Right lung (tissue), 10 donors: ENCODE measurements around the gene SUSD1. TPM values are rescaled to one million over a fixed set of nuclear protein-coding genes. Genes with fewer than 3 reads are reported as not detected.
"Not testable (repeated sequence)": the region's sequence is repeated elsewhere in the genome, so short reads cannot be mapped to it uniquely, and the experiment has no call there.

ENCODE experiments used
- DNase-seq, 2 donors: peaks; one replicate each; pipeline ENCODE4 v3.0.0-alpha.2; 2013
- long read RNA-seq, 8 donors: transcript quantifications; one replicate each; lab custom pipeline, GENCODE V29; 2026
- polyA plus RNA-seq, 5 donors: library from polyadenylated mRNA; unstranded; fragments of 120-200 nt; gene quantifications; one replicate each; pipeline versions ENCODE4 v1.2.1 to v1.2.3, GENCODE V29; 2013; ENCODE audit warnings: inconsistent platforms in 1 of 5, low replicate concordance in 1 of 5; ENCODE audit not compliant: insufficient read length in 5 of 5, insufficient read depth in 1 of 5

Gene SUSD1
- 10 to 100 TPM; 26.4 to 35.9 (median 30.2) TPM for polyA plus RNA-seq
- long read RNA-seq, donor 1, partial matches to known transcripts, result 12 of 16 reads
- long read RNA-seq, donor 1, other reads (novel, unspliced or antisense), result 0 of 16 reads
- long read RNA-seq, donor 2, result 0 reads
- long read RNA-seq, donor 3, result 0 reads
- long read RNA-seq, donor 4, partial matches to known transcripts, result 7 of 9 reads
- long read RNA-seq, donor 4, other reads (novel, unspliced or antisense), result 0 of 9 reads
- long read RNA-seq, donor 5, result 0 reads
- long read RNA-seq, donor 6, partial matches to known transcripts, result 13 of 16 reads
- long read RNA-seq, donor 6, other reads (novel, unspliced or antisense), result 0 of 16 reads
- long read RNA-seq, donor 7, transcript SUSD1-204 (17 exons, 3,124 nt), result major isoform, 6 of 6 reads
- long read RNA-seq, donor 7, partial matches to known transcripts, result 0 of 6 reads
- long read RNA-seq, donor 7, other reads (novel, unspliced or antisense), result 0 of 6 reads
- long read RNA-seq, donor 8, partial matches to known transcripts, result 0 of 1 reads
- long read RNA-seq, donor 8, other reads (novel, unspliced or antisense), result 0 of 1 reads

GRCh38 chr9:112174965-112175795 lies at the start of gene SUSD1:
SUSD1 (minus strand) TSS chr9:112175297; CDS start chr9:112175235, 62 bp downstream.
- peak in 1 of 2 donors; percentile 45 for DNase-seq

DNA sequence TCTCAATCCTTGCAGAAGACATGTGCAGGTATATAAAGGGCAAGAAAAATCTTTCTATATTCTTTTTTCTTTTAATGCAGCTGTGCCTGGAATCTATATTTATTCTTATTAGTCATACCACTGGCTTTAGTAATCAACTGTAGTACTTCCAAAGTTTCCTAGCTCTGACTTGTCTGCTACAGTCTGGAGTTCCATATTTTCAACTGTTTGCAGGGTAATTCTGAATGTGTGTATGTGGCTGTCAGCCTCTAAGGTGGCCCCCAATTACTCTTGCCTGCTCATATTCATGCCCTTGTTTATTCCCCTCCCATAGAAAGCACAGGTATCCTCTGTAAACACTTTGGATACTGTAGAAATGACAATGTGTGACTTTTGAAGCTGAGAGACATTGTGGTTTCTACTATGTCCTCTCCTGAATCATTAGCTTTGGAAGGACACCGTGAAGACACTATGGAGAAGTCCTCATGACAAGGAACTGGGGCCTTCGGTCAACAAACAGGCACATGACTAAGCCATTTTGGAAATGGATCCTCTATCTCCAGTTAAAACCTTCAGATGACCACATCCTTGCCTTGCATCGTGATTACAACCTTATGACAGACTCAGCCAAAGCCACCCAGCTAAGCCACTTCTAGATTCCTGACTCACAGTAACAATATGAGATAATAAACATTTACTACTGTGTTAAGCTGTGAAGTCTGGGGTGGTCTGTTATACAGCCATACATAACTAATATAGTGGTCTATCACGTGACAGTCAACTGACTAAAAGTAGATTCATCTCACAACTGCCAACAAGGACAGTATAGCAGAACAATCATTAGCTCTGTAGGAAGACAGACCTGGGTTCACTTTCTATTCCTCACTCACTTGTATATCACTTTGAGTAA lies 49.5 kb upstream of the SUSD1 start:
- no peak for DNase-seq

DNA sequence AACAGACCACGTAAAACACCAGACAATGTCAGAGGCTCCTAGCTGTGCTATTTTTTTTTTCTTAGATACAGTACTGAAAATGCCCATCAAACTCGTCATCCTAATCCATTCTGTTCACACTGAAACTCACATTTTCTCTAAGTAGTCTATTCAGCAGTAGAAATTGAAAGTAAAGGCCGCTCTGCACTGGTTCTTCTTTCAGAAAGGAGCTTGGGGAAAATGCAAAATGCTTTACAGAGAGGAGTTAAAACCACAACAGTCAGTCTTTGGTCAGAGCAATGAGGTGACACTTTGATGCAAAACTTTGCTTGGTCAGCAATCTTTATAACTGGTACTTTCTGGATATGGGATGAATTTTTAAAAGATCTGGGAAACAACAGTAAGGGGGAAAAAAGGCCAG lies 43.8 kb upstream of the SUSD1 start:
- DNase-seq, result no peak

GRCh38 chr9:112212926-112213325 lies 37.8 kb upstream of the SUSD1 start:
- DNase-seq, result no peak

DNA sequence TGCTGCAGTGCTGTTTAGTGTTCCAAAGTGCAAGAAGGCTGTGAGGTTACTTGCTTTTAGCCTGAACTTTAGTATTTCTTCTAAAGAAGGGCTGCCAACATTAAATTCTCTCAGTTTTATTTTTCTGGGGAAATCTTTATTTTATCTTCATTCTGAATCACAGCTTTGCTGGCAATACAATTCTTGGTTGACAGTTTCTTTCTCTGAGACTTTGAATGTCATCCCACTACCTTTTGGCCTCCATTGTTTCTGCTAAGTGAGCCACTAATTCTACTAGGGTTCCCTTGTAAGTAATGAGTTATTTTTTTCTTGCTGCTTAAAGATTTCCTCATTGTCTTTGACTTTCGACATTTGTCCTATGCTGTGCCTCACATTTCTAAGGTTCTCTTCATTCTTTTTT lies 32.4 kb upstream of the SUSD1 start:
- no peak for DNase-seq

DNA sequence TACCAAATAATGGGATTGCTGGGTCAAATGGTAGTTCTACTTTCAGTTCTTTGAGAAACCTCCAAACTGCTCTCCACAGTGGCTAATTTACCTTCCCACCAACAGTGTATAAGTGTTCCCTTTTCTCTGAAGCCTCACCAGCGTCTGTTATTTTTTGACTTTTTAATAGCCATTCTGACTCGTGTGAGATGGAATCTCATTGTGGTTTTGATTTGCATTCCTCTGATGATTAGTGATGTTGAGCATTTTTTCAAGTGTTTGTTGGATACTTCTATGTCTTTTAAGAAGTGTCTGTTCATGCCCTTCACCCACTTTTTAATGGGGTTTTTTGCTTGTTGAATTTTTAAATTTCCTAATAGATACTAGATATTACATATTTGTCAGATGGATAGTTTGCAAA lies 28.4 kb upstream of the SUSD1 start:
- DNase-seq, result no peak

DNA sequence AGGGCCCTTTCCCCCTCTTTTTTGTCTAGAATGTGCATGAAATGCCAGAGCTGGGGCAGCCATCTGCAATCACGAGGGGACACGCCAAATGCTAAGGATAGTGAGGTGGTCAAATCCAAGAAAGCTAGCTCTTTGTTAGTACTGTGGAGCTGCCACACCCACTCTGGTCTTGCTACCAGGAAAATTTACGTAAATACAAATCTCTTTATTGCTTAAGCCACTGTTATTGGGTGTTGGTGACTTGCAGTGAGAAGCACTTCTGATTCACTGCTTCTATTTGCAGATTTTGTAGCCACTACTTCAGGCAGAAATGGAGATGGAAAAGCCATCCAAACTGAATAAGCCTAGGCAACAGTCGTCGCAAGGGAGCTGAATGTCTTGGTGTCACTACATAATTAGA lies 25.6 kb upstream of the SUSD1 start:
- no peak for DNase-seq

GRCh38 chr9:112198646-112199045 lies 23.5 kb upstream of the SUSD1 start:
- DNase-seq, result no peak

GRCh38 chr9:112194969-112195431 lies 19.9 kb upstream of the SUSD1 start:
- no peak for DNase-seq

- DNase-seq, result no peak
Observed at GRCh38 chr9:112193572-112194288, 18.6 kb upstream of the SUSD1 start.

GRCh38 chr9:112190320-112190719 lies 15.2 kb upstream of the SUSD1 start:
- not testable (repeated sequence) for DNase-seq

- no peak for DNase-seq
Observed at GRCh38 chr9:112188884-112189283, 13.8 kb upstream of the SUSD1 start.

- no peak for DNase-seq
Observed at GRCh38 chr9:112187404-112187803, 12.3 kb upstream of the SUSD1 start.

GRCh38 chr9:112186695-112187094 lies 11.6 kb upstream of the SUSD1 start:
- no peak for DNase-seq

DNA sequence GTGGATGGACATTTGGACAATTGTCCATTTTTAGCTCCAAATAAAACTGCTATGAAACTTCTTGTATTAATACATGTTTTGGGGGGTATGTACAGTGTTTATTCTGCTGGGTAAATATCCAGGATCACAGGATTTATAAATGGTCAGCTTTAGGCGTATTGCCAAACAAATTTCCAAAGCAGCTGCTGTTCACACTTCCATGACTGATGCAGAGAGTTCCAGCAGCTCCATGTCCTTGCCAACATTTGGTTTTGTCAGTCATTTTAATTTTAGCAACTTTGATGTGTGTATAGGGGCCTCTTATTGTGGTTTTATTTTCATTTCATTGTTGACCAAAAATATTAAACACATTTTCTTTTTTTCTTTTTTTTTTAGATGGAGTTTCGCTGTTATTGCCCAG lies 9.8 kb upstream of the SUSD1 start:
- no peak for DNase-seq

GRCh38 chr9:112184221-112184620 lies 9.1 kb upstream of the SUSD1 start:
- DNase-seq, result no peak

GRCh38 chr9:112180387-112180881 lies 5.3 kb upstream of the SUSD1 start:
- DNase-seq, result no peak

- no peak for DNase-seq
Observed at GRCh38 chr9:112179816-112180215, 4.7 kb upstream of the SUSD1 start.

GRCh38 chr9:112176524-112176923 lies 1.4 kb upstream of the SUSD1 start:
- DNase-seq, result no peak

DNA sequence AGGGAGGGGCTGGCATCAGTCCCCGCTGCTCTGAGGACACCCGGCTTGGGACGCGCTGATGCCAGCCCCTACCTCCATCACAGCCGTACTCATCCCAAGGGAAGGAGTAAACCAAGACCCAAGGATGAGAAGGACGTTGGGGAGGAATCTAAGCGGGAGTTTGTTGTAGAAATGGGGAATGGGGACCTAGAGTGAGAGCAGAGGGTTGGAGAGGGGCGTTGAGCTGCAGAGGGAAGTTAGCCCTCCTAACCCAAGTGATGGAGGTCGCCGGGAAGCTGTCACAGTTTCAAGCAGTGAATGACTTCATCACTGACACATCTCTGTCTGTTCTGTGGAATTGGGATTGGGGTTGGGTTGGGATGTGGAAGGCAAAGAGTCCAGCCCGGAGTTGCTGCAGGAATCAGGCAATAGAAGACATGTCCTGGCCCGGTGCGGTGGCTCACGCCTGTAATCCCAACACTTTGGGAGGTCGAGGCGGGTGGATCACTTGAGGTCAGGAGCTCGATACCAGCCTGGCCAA lies 759 bp upstream of the SUSD1 start:
- no peak for DNase-seq
